Embryonic facial prominence (tissue), 1 donor: ENCODE measurements around the gene MRPL54.

Source experiments
- DNase-seq: peaks from one replicate; pipeline ENCODE4 v3.0.0-alpha.2; 2016; ENCODE audit errors: extremely low spot score

Gene MRPL54

GRCh38 chr19:3784607-3785450 is 22.3 kb downstream of the MRPL54 start:
- no peak for DNase-seq

GRCh38 chr19:3785451-3785937 is 23.0 kb downstream of the MRPL54 start:
- DNase-seq, result no peak

GRCh38 chr19:3785938-3786824 is 23.7 kb downstream of the MRPL54 start, which contains the start of gene MATK:
TSS of gene MATK (minus strand) at chr19:3786381. CDS start at chr19:3785135, 1,246 bp downstream.
- no peak for DNase-seq

- no peak for DNase-seq
These were observed 26.7 kb downstream of the MRPL54 start for GRCh38 chr19:3788996-3789778.

GRCh38 chr19:3790209-3790734 is 27.8 kb downstream of the MRPL54 start:
- DNase-seq, result no peak

GRCh38 chr19:3790941-3791340 is 28.5 kb downstream of the MRPL54 start:
- no peak for DNase-seq

- DNase-seq, result no peak
These were observed 29.6 kb downstream of the MRPL54 start for GRCh38 chr19:3792114-3792513.

- DNase-seq, result no peak
These were observed 31.3 kb downstream of the MRPL54 start for GRCh38 chr19:3793799-3794198.

- DNase-seq, result no peak
These were observed 33.9 kb downstream of the MRPL54 start for GRCh38 chr19:3796358-3796757.

- no peak for DNase-seq
These were observed 35.7 kb downstream of the MRPL54 start for GRCh38 chr19:3798137-3798536.

GRCh38 chr19:3800996-3801395 is 38.5 kb downstream of the MRPL54 start:
- no peak for DNase-seq

- no peak for DNase-seq
These were observed 39.1 kb downstream of the MRPL54 start for GRCh38 chr19:3801412-3802096.

- no peak for DNase-seq
These were observed 40.8 kb downstream of the MRPL54 start for GRCh38 chr19:3803114-3803888.

GRCh38 chr19:3803986-3804385 is 41.5 kb downstream of the MRPL54 start:
- no peak for DNase-seq

GRCh38 chr19:3804429-3804828 is 41.9 kb downstream of the MRPL54 start:
- no peak for DNase-seq

- DNase-seq, result no peak
These were observed 43.4 kb downstream of the MRPL54 start for GRCh38 chr19:3805859-3806258.

GRCh38 chr19:3807131-3807480 is 44.6 kb downstream of the MRPL54 start:
- no peak for DNase-seq

GRCh38 chr19:3807574-3808354 is 45.3 kb downstream of the MRPL54 start:
- no peak for DNase-seq

- no peak for DNase-seq
These were observed 46.1 kb downstream of the MRPL54 start for GRCh38 chr19:3808420-3809143.
